SK-N-SH (cell line): ENCODE results near the gene IL20. TPM values are rescaled to one million over a fixed set of nuclear protein-coding genes. Genes with fewer than 3 reads are reported as not detected.

Source experiments
- CTCF ChIA-PET: fragments of 300-600, 350-600 bp; formaldehyde crosslinking; extraction: SDS; loops from one replicate; lab custom pipeline; 2021; lab: Yijun Ruan, JAX
- POLR2A ChIA-PET: fragments of 350-600 bp; sonication (Branson Sonifier 250); formaldehyde crosslinking; extraction: SDS; loops from one replicate; lab custom pipeline; 2020; ENCODE audit warnings: antibody characterized with exemption, inconsistent platforms; lab: Yijun Ruan, JAX
- DNase-seq: peaks from one replicate; pipeline ENCODE4 v3.0.0; 2012
- H2AFZ ChIP-seq: fragments of 200-600 bp; sonication (generic); 2 replicates; pipeline ENCODE4 v1.8.1; 2016; ENCODE audit warnings: antibody characterized with exemption, mild to moderate bottlenecking, low read depth
- H3F3A ChIP-seq: fragments of 200-600 bp; sonication (generic); replicated peaks from 2 replicates; pipeline ENCODE3; 2016; ENCODE audit warnings: antibody characterized with exemption, mild to moderate bottlenecking; ENCODE audit not compliant: insufficient read depth
- H3K27ac ChIP-seq, 2 experiments: fragments of 200-500 bp in 1 of 2; fragments of 200-600 bp in 1 of 2; sonication (Bioruptor generic) in 1 of 2; sonication (generic), shearing (Covaris generic) in 1 of 2; 2 replicates each; pipeline versions ENCODE4 v1.5.1 to v1.6.1; 2014 to 2016; ENCODE audit warnings: low read depth in 2 of 2, inconsistent platforms in 1 of 2, low read length in 1 of 2, mild to moderate bottlenecking in 1 of 2, mixed read lengths in 1 of 2
- H3K27me3 ChIP-seq: fragments of 200-600 bp; sonication (generic), shearing (Covaris generic); 2 replicates; pipeline ENCODE4 v1.6.1; 2016; ENCODE audit warnings: mixed run types; ENCODE audit not compliant: insufficient read depth
- H3K36me3 ChIP-seq, 2 experiments: fragments of 200-500 bp in 1 of 2; fragments of 200-600 bp in 1 of 2; sonication (Bioruptor generic) in 1 of 2; sonication (generic) in 1 of 2; replicated peaks in 1 of 2; 2 replicates each; pipeline versions ENCODE3 to v1.5.1; 2014 to 2016; ENCODE audit warnings: low read length in 1 of 2, mild to moderate bottlenecking in 1 of 2; ENCODE audit not compliant: insufficient read depth in 2 of 2, control insufficient read depth in 1 of 2
- H3K4me1 ChIP-seq, 2 experiments: fragments of 200-500 bp in 1 of 2; fragments of 200-600 bp in 1 of 2; sonication (Bioruptor generic) in 1 of 2; sonication (generic), shearing (Covaris generic) in 1 of 2; 2 replicates each; pipeline versions ENCODE4 v1.5.1 to v1.6.1; 2014 to 2016; ENCODE audit warnings: low read depth in 1 of 2, low read length in 1 of 2, mixed run types in 1 of 2; ENCODE audit not compliant: insufficient read depth in 2 of 2, control insufficient read depth in 1 of 2
- H3K4me2 ChIP-seq: fragments of 200-600 bp; sonication (generic), shearing (Covaris generic); 2 replicates; pipeline ENCODE4 v1.6.1; 2017; ENCODE audit warnings: mixed run types
- H3K4me3 ChIP-seq, 2 experiments: fragments of 200-500 bp in 1 of 2; fragments of 200-600 bp in 1 of 2; sonication (Bioruptor generic) in 1 of 2; sonication (generic), shearing (Covaris generic) in 1 of 2; 2 replicates each; pipeline versions ENCODE4 v1.5.1 to v1.8.1; 2014 to 2016; ENCODE audit warnings: low read depth in 2 of 2, inconsistent platforms in 1 of 2, low read length in 1 of 2, mild to moderate bottlenecking in 1 of 2, mixed read lengths in 1 of 2, moderate library complexity in 1 of 2
- H3K79me2 ChIP-seq: fragments of 200-600 bp; sonication (generic); 2 replicates; pipeline ENCODE4 v1.8.1; 2017; ENCODE audit warnings: mild to moderate bottlenecking; ENCODE audit not compliant: insufficient read depth
- H3K9ac ChIP-seq: fragments of 200-600 bp; sonication (generic); 2 replicates; pipeline ENCODE4 v1.6.1; 2017; ENCODE audit warnings: mixed run types
- H3K9me2 ChIP-seq: fragments of 200-600 bp; sonication (generic); 2 replicates; pipeline ENCODE4 v1.6.1; 2017; ENCODE audit warnings: mixed run types
- H3K9me3 ChIP-seq: fragments of 200-600 bp; sonication (generic); 2 replicates; pipeline ENCODE4 v1.6.1; 2017; ENCODE audit warnings: mixed run types, mild to moderate bottlenecking, moderate library complexity
- H4K20me1 ChIP-seq: fragments of 200-600 bp; sonication (generic); 2 replicates; pipeline ENCODE4 v1.6.1; 2017; ENCODE audit warnings: mild to moderate bottlenecking, mixed run types; ENCODE audit not compliant: insufficient read depth
- FOXJ3 ChIP-seq: sonication (generic); formaldehyde crosslinking; IDR thresholded peaks from 2 replicates; pipeline ENCODE4 v1.5.1; 2020; ENCODE audit warnings: mild to moderate bottlenecking, missing genetic modification reagents
- NRF1 ChIP-seq: IDR thresholded peaks from 2 replicates; pipeline ENCODE4 v1.6.1; 2012; ENCODE audit warnings: low read depth, mild to moderate bottlenecking, low read length
- POLR2AphosphoS5 ChIP-seq: IDR thresholded peaks from 2 replicates; pipeline ENCODE4 v1.6.1; 2012; ENCODE audit warnings: low read depth, low read length
- RAD21 ChIP-seq: IDR thresholded peaks from 2 replicates; pipeline ENCODE4 v1.6.1; 2012; ENCODE audit warnings: mild to moderate bottlenecking, low read length
- RXRA ChIP-seq: IDR thresholded peaks from 2 replicates; pipeline ENCODE4 v1.4.0; 2012; ENCODE audit warnings: low read depth, mild to moderate bottlenecking, borderline replicate concordance
- TAF1 ChIP-seq: IDR thresholded peaks from 2 replicates; pipeline ENCODE4 v1.6.1; 2012; ENCODE audit warnings: low read depth, mild to moderate bottlenecking, low read length, moderate library complexity, borderline replicate concordance
- TCF12 ChIP-seq: IDR thresholded peaks from 2 replicates; pipeline ENCODE4 v1.4.0; 2012
- TEAD4 ChIP-seq: IDR thresholded peaks from 2 replicates; pipeline ENCODE4 v1.4.0; 2012; ENCODE audit warnings: mild to moderate bottlenecking, borderline replicate concordance; ENCODE audit not compliant: insufficient read depth
- WGBS: methylation state at CpG from one replicate; pipeline ENCODE4 v1.1.6; 2017; ENCODE audit warnings: low lambda C conversion rate; 5-methylcytosine and 5-hydroxymethylcytosine counted together
- polyA plus RNA-seq, 3 experiments: library from polyadenylated mRNA; depleted of rRNA; stranded (reverse); fragments of >200 nt; gene quantifications; 2 replicates each; pipeline ENCODE4 v1.2.3, GENCODE V29; 2012
- TF ChIP-seq, protein P1 (sequence below): fragments of 200-600 bp; sonication (generic); IDR thresholded peaks from 2 replicates; pipeline ENCODE4 v1.6.1; 2017; ENCODE audit warnings: antibody characterized with exemption, mild to moderate bottlenecking, moderate library complexity

The IL20 gene
- polyA plus RNA-seq, 1 of the 3 experiments (the other 2 are of a cell fraction): not detected

DNA sequence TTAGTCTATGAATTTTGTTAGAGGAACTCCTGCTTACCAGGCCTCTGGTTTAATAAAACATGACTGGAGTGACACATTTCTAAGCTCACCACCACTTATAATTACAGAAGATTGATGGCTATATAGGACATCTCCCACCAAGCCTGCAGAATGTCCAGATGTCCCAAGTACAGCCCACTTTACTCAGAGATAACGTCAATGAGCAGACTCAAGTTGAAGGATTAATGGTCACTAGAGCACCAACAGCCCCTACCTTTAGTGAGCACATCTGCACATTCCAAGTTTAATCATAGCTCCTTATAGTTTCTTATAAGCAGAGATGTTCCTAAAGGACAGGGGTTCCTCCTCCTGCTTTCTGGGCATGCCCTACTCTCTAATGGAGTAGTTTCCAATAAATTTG, 37.4 kb upstream of the IL20 start:
- Histone ChIP-seq H3K36me3 (no peaks in the 10 kb centered on the region), H3K4me2 (no peak overlapping the region)
- TF ChIP-seq TAF1: no peak
- TF ChIP-seq, all 33 proteins: peak for 0
- Histone ChIP-seq H3F3A (no peaks in the 10 kb centered on the region), H3K9me3 (no peaks in the 10 kb centered on the region), H3K4me1 (peaks cover 0 to 6% of the 10 kb centered on the region in 2 experiments; a peak in 1 of 4 replicates), H3K79me2 (no peaks in the 10 kb centered on the region), H3K9me2 (no peaks in the 10 kb centered on the region), H3K27ac (no peak overlapping the region), H3K27me3 (no peaks in the 10 kb centered on the region; the same call in 1 of the 2 replicates), H3K4me3 (no peak overlapping the region), H2AFZ (no peak overlapping the region), H4K20me1 (no peaks in the 10 kb centered on the region), H3K9ac (no peak overlapping the region)
- ChIA-PET POLR2A (no interaction called here), CTCF (no interaction called here)
- 71% methylated on average over 1 of the region's 1 CpG for WGBS
- no peak for DNase-seq

DNA sequence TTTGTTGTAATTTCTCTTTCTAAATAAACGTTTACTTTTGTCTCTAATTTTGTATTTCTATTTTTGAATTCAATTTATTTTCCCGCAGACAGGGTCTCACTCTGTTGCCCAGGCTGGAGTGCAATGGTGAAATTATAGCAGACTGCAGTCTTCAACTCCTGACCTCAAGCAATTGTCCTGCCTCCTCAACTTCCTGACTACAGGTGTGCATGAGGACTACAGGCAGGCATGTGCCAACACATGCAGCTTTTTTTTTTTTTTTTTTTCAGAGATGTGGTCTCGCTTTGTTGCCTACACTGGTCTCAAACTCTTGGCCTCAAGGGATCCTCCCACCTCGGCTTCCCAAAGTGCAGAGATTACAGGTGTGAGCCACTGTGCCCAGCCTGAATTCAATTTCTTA, 36.7 kb upstream of the IL20 start:
- ChIA-PET POLR2A (no interaction called here), CTCF (no interaction called here)
- Histone ChIP-seq H3K9me3 (no peaks in the 10 kb centered on the region), H3K4me3 (no peak overlapping the region), H3K36me3 (no peaks in the 10 kb centered on the region), H2AFZ (no peak overlapping the region), H3K4me2 (no peak overlapping the region), H3F3A (no peaks in the 10 kb centered on the region), H3K9ac (no peak overlapping the region), H3K79me2 (no peaks in the 10 kb centered on the region), H3K4me1 (peaks cover 0 to 6% of the 10 kb centered on the region in 2 experiments; a peak in 1 of 4 replicates), H3K27ac (no peak overlapping the region), H3K9me2 (no peaks in the 10 kb centered on the region), H3K27me3 (no peaks in the 10 kb centered on the region; the same call in 1 of the 2 replicates), H4K20me1 (no peaks in the 10 kb centered on the region)
- WGBS: 32% methylated on average over 4 of the region's 4 CpGs
- TF ChIP-seq POLR2AphosphoS5: no peak
- TF ChIP-seq RAD21: no peak
- no peak for TF ChIP-seq TEAD4
- DNase-seq: no peak

- Histone ChIP-seq H3K9me3 (no peaks in the 10 kb centered on the region), H3K9me2 (no peaks in the 10 kb centered on the region), H3K4me2 (no peak overlapping the region), H3K36me3 (no peaks in the 10 kb centered on the region), H4K20me1 (no peaks in the 10 kb centered on the region), H2AFZ (no peak overlapping the region), H3K27ac (no peak overlapping the region), H3K79me2 (no peaks in the 10 kb centered on the region), H3F3A (no peaks in the 10 kb centered on the region), H3K4me3 (no peak overlapping the region), H3K27me3 (no peaks in the 10 kb centered on the region; the same call in 1 of the 2 replicates), H3K4me1 (peaks cover 0 to 6% of the 10 kb centered on the region in 2 experiments; a peak in 1 of 4 replicates), H3K9ac (no peak overlapping the region)
- WGBS: 63% methylated on average over 6 of the region's 6 CpGs
- DNase-seq: no peak
- POLR2A ChIA-PET: no interaction called here
- CTCF ChIA-PET: interaction anchor here (1.1 kb wide), 1 partner anchor 103 kb away, joined by 3 read pairs; no protein-coding TSS in a partner anchor
- TF ChIP-seq NRF1 (no peak), TAF1 (no peak), TCF12 (no peak), RXRA (no peak), FOXJ3 (CRISPR knock-in tag) (no peak)
- TF ChIP-seq, protein P1, sequence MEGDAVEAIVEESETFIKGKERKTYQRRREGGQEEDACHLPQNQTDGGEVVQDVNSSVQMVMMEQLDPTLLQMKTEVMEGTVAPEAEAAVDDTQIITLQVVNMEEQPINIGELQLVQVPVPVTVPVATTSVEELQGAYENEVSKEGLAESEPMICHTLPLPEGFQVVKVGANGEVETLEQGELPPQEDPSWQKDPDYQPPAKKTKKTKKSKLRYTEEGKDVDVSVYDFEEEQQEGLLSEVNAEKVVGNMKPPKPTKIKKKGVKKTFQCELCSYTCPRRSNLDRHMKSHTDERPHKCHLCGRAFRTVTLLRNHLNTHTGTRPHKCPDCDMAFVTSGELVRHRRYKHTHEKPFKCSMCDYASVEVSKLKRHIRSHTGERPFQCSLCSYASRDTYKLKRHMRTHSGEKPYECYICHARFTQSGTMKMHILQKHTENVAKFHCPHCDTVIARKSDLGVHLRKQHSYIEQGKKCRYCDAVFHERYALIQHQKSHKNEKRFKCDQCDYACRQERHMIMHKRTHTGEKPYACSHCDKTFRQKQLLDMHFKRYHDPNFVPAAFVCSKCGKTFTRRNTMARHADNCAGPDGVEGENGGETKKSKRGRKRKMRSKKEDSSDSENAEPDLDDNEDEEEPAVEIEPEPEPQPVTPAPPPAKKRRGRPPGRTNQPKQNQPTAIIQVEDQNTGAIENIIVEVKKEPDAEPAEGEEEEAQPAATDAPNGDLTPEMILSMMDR: no peak
Observed at GRCh38 chr1:206829282-206829681, 36.1 kb upstream of the IL20 start.
